Aorta (tissue), 5 donors: ENCODE data around the gene FBXO48. TPM values are rescaled to one million over a fixed set of nuclear protein-coding genes. Genes with fewer than 3 reads are reported as not detected.

Experiments used
- ATAC-seq: fragments of 200-7000 bp; cut with Tn5 transposase; one replicate; pipeline ENCODE4 v1.9.1; 2022; ENCODE audit warnings: moderate library complexity; ENCODE audit not compliant: low FRiP score
- DNase-seq, 2 donors: peaks; one replicate each; pipeline ENCODE4 v3.0.0-alpha.2; 2020
- H3K27ac ChIP-seq, 2 donors: one replicate each; pipeline ENCODE4 v1.5.1; 2013; ENCODE audit warnings: low read length in 2 of 2, mild to moderate bottlenecking in 2 of 2, moderate library complexity in 2 of 2, control low read depth in 1 of 2, inconsistent platforms in 1 of 2, low read depth in 1 of 2
- H3K27me3 ChIP-seq, 2 donors: one replicate each; pipeline ENCODE4 v1.6.1; 2013; ENCODE audit warnings: control low read depth in 1 of 2, low read length in 1 of 2, mild to moderate bottlenecking in 1 of 2, moderate library complexity in 1 of 2; ENCODE audit not compliant: insufficient read depth in 2 of 2, control insufficient read depth in 1 of 2
- H3K36me3 ChIP-seq, 2 donors: one replicate each; pipeline ENCODE4 v1.6.1; 2013; ENCODE audit warnings: control low read depth in 1 of 2, low read length in 1 of 2, mild to moderate bottlenecking in 1 of 2; ENCODE audit not compliant: insufficient read depth in 2 of 2, control insufficient read depth in 1 of 2
- H3K4me1 ChIP-seq, 2 donors: one replicate each; pipeline ENCODE4 v1.6.1; 2013; ENCODE audit warnings: low read length in 2 of 2, control low read depth in 1 of 2, mild to moderate bottlenecking in 1 of 2, moderate library complexity in 1 of 2; ENCODE audit not compliant: insufficient read depth in 2 of 2, control insufficient read depth in 1 of 2
- H3K4me3 ChIP-seq, 2 donors: one replicate each; pipeline ENCODE4 v1.5.1; 2013; ENCODE audit warnings: low read length in 2 of 2, control low read depth in 1 of 2, mild to moderate bottlenecking in 1 of 2
- H3K9me3 ChIP-seq: one replicate; pipeline ENCODE4 v1.6.1; 2013; ENCODE audit warnings: mild to moderate bottlenecking, low read length; ENCODE audit not compliant: control insufficient read depth
- WGBS, 2 donors: extraction: QIAGEN DNeasy Blood & Tissue Kit; methylation state at CpG; one replicate each; pipeline ENCODE4 v1.1.7; 2013; 5-methylcytosine and 5-hydroxymethylcytosine counted together
- intact Hi-C, 2 donors: fragments of 100-400 bp; cut with DNase I; formaldehyde crosslinking; loops; one replicate each; pipeline versions ENCODE4 v1.14.2 to v1.15.0; 2022
- polyA plus RNA-seq, 2 donors: library from polyadenylated mRNA; stranded (reverse); fragments of 200-250 nt; gene quantifications; one replicate each; pipeline ENCODE4 v1.2.3, GENCODE V29; 2013
- total RNA-seq, 2 donors: library from RNA; stranded (reverse); fragmentation: NEBNext Ultra II Directional; extraction: Animal tissue kit (Norgen Biotek cat#: 25700); gene quantifications; one replicate each; pipeline ENCODE4 v1.2.1, GENCODE V29; 2021
- donor health status: healthy with polysubstance abuse.
- donor health status: Bipolar disorder and iron deficiency.
- donor health status: DM: no; HTN: no; CAD: no.
- donor health status: DM: no; HTN: no; CAD: no.
- donor health status: DM: yes; HTN: yes; CAD: no.

The FBXO48 gene
- total and polyA plus RNA-seq, 4 donors: 0.43 to 1.5 (median 1.1) TPM

DNA sequence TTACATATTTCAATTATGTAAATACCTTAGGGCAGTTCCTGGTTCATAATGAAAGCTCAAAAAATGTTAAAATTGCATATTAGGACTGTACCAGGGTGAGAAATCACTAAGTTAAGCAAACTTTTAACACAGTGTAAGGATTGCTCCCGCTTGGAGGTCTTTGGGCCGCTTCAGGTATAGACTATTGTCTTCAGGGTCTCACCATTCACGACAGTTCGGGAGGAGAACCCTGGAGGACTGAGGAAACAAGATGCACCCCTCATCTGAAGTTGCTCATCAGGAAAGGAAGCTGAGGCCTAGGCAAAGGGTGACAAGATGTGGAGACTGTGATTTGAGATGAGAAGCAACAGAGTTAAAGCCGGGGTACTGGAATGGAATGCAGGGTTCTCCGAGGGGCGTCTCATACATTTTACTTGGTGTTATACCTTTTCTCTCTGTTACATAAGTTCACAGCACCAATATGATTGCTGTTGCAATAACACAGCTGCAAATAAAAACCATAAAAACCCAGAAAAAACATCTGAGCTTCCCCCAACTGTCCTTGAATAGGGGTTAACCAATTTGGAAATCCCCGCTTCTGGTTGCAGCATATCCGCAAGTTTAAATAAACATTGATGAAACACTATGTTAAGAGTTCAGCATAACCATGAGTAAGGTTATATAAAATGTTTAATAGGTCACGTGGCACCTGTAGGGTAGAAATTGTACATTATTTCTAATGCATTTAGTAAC is 40.1 kb downstream of the FBXO48 start:
- H3K27me3 ChIP-seq: peaks cover 0 to 3% of the 10 kb centered on the region in 2 donors
- H3K4me1 ChIP-seq: no peaks in the 10 kb centered on the region
- intact Hi-C loops: no loop called here
- H3K27ac ChIP-seq: no peak overlapping the region
- DNase-seq: no peak
- H3K4me3 ChIP-seq: no peak overlapping the region
- H3K9me3 ChIP-seq: no peaks in the 10 kb centered on the region
- WGBS, 2 donors: 93 to 96% methylated on average over 10 of the region's 10 CpGs
- H3K36me3 ChIP-seq: no peaks in the 10 kb centered on the region
- no peak for ATAC-seq

DNA sequence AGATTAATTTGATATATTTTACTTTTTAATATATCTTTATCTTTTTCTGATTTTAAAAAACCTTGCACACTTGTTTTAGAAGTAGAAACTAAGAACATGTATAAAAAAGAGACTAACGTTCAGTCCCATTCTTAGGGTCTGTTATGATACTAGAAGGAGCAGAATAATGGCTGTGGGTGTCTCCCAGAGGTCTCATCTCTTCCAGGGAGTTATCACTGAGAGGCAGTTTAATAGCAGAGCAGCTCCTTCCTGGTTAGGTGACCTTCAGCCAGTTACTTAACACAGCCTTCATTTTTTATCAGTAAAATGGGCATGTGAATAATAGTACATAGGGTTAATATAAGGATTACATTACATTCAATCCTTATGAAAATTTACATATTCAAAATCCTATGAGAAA is 40.6 kb downstream of the FBXO48 start:
- intact Hi-C loops: no loop called here
- H3K4me3 ChIP-seq: no peak overlapping the region
- no peaks in the 10 kb centered on the region for H3K9me3 ChIP-seq
- 92% methylated on average over 1 of the region's 1 CpG for WGBS, 2 donors
- no peak for ATAC-seq
- H3K4me1 ChIP-seq: no peaks in the 10 kb centered on the region
- peaks cover 0 to 3% of the 10 kb centered on the region in 2 donors for H3K27me3 ChIP-seq
- H3K27ac ChIP-seq: no peak overlapping the region
- no peak for DNase-seq
- no peaks in the 10 kb centered on the region for H3K36me3 ChIP-seq

DNA sequence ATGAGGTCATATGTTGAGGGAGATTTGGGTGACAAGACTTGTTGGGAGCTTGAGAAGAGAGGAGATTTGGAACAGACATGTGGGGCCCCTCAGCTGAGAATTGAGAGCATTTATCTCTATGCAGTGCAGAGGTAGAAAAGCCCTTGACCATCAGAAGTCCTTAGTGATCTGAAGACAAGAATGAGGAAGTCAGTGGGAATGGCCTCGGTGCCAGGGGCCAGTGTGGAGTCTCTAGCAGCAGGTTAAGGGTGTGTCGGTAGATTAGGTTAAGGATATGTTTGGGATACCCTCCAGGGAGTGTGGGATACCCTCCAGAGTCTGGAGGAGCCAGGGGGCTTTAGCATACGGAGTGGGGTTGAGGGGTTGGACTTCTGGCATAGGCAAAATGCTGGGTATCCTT is 41.6 kb downstream of the FBXO48 start:
- no peak for DNase-seq
- Histone ChIP-seq H3K9me3 (no peaks in the 10 kb centered on the region), H3K4me1 (no peaks in the 10 kb centered on the region), H3K4me3 (no peak overlapping the region), H3K36me3 (no peaks in the 10 kb centered on the region), H3K27me3 (peaks cover 0 to 3% of the 10 kb centered on the region in 2 donors), H3K27ac (no peak overlapping the region)
- intact Hi-C loops: no loop called here
- 82 to 83% methylated on average over 3 of the region's 3 CpGs for WGBS, 2 donors
- ATAC-seq: no peak

DNA sequence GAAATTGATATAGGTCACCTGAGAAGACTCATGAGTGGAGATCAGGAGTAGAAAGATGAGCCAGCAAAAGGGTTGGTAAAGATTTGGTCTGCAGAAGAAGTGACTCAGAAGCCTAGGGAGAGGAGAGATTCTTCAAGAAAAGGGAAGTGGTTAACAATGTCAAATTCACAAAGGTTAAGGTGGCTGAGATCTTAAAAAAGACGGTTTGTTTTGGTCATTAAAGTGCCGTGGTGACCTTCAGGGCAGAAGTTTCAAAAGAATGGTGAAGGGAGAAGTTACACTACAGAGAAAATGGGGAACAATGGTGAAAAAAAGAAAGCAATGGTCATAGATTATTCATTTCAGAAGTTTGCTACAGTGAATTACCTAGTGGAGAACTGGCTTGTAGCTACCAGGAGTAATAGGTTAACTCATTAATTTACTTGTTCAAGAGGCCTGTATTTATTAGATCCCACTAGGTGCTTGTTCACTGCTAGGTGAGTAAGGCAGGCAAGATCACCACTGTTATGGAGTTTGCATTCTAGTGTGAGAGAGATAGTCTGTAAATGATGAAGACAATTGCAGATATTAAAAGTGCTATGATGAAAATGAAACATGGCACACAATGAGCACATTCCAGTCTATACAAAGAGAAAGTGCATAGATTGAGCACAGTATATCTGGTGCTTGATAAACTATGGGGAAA is 43.0 kb downstream of the FBXO48 start:
- intact Hi-C loops: no loop called here
- Histone ChIP-seq H3K27ac (no peak overlapping the region), H3K9me3 (no peaks in the 10 kb centered on the region), H3K36me3 (no peaks in the 10 kb centered on the region), H3K4me3 (no peak overlapping the region), H3K27me3 (peaks cover 0 to 3% of the 10 kb centered on the region in 2 donors), H3K4me1 (no peaks in the 10 kb centered on the region)
- DNase-seq: no peak
- no peak for ATAC-seq
- 68 to 74% methylated on average over 2 of the region's 2 CpGs for WGBS, 2 donors

DNA sequence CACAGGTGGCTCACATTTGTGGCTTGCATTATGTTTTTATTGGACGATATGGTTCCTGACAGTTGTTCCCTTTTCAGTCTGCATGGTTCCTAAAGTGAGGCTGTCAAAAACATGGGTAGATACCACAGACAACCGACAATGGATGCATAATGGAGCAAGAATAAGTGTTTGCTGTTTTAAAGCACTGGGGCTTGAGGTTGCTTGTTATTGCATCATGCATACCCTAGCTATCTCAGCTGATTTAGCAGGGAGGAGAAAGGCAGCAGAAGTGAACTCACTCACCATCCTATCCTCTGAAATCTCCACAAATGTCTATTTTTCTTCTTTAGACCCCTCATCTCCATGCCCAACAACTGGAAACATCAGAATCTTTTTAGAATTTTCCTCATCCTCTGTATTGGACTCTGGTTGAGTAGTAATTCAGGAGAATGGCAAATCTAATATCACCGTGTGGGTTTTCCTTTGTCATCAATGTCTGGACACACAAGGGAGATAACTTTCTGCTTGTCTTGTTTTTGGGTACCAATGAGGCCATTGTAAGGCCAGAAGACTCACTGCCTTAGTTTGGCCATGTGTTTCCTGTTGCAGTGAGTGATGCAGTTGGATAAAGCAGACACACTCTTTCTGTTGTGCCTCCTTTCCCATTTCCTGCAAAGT is 46.7 kb downstream of the FBXO48 start:
- Histone ChIP-seq H3K27ac (no peak overlapping the region), H3K9me3 (no peaks in the 10 kb centered on the region), H3K4me1 (no peaks in the 10 kb centered on the region), H3K36me3 (no peaks in the 10 kb centered on the region), H3K27me3 (peaks cover 0 to 3% of the 10 kb centered on the region in 2 donors), H3K4me3 (no peak overlapping the region)
- DNase-seq (no peak), ATAC-seq (no peak)
- intact Hi-C loops: no loop called here
- WGBS, 2 donors: 70 to 75% methylated on average over 3 of the region's 3 CpGs

DNA sequence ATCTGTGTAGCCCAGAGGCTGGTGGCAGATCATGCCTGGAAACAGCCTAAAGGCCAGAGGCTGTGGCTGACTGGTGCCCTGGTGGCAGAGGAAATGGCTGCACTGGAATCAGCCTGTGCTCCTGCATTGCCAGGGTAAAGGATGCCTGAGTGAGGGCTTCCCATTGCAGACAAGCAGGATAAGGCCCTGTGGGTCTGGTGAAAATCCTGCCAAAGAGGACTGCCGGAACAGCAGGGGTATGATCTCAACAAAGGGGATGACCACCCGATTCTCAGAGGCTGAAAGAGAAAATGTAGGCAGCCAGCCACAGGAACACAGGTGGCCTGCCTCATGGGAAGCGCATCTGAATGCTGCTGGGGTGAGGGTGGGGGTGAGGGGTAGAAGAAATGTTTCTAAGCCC is 48.2 kb downstream of the FBXO48 start:
- Histone ChIP-seq H3K27me3 (peaks cover 0 to 3% of the 10 kb centered on the region in 2 donors), H3K9me3 (no peaks in the 10 kb centered on the region), H3K4me1 (no peaks in the 10 kb centered on the region), H3K4me3 (no peak overlapping the region), H3K27ac (no peak overlapping the region), H3K36me3 (no peaks in the 10 kb centered on the region)
- ATAC-seq (no peak), DNase-seq (no peak)
- WGBS, 2 donors: 89 to 92% methylated on average over 3 of the region's 3 CpGs
- intact Hi-C loops: no loop called here

DNA sequence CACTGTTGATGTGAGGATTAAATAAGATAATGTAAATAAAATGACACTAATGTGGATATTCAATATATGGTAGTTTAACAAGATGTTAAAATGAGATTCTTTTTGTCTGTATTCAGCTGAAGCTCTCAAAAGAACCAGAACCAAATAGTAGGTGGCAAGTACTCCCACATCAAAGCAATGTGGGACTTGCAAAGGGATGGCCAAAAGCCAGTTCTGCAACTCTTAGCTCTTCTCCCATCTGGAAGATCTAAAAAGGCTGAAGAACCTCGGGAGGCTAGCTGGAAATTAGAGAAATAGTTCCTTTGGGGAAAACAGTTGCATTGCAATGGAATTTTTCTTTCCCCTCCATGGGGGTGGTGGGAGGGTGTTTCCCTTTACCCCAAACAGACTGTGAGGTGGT is 48.7 kb downstream of the FBXO48 start:
- Histone ChIP-seq H3K36me3 (no peaks in the 10 kb centered on the region), H3K27me3 (no peaks in the 10 kb centered on the region), H3K27ac (no peak overlapping the region), H3K4me1 (no peaks in the 10 kb centered on the region), H3K4me3 (no peak overlapping the region), H3K9me3 (no peaks in the 10 kb centered on the region)
- ATAC-seq (no peak), DNase-seq (no peak)
- intact Hi-C loops: no loop called here
- 65 to 83% methylated on average over 1 of the region's 1 CpG for WGBS, 2 donors

DNA sequence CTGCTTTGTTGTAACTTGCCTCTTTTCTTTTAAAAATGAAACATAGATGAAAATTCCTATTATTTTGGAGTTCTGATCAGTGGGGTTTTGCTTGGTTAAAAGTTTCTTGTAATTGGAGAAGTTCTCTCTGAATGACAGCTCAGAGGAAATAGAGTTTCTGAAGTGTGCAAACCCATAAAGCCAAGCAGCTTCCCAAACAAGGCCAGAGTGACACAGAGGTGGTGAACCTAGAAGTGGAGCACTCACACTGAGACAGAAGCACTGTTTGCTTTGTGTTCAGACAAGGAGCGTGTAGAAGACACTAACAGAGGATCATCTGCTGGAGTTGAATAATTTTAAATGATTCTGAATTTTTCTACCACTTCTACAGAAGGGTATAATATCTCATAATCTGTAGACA is 49.2 kb downstream of the FBXO48 start:
- intact Hi-C loops: no loop called here
- DNase-seq: no peak
- Histone ChIP-seq H3K4me3 (no peak overlapping the region), H3K36me3 (no peaks in the 10 kb centered on the region), H3K9me3 (no peaks in the 10 kb centered on the region), H3K4me1 (no peaks in the 10 kb centered on the region), H3K27me3 (no peaks in the 10 kb centered on the region), H3K27ac (no peak overlapping the region)
- ATAC-seq: no peak
- 70 to 98% methylated on average over 1 of the region's 1 CpG for WGBS, 2 donors
